ENCODE data around the gene TMED7.
A peak's percentile ranks its signal among the peaks of the same experiment; 100 is the strongest.

DNA sequence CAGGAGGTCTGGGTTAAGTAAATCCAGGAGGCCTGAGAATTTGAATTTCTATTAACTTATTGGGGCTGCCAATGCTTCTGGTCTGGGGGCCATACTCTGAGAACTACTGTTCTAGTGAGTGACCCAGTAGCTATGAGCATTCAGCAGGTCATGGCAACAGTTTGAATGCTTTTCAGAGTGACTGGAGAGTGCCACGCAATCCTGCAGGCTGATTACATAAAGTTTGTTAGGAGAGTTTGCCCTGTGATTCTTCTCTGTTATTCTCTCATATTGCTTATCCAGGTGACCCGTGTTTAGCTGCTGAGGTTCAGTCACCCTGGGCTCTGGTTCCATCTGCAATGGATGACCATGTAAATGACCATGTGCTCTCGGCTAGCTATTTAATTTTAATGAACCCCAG, 22.2 kb upstream of the TMED7 start:
- TF ChIP-seq, protein P1, sequence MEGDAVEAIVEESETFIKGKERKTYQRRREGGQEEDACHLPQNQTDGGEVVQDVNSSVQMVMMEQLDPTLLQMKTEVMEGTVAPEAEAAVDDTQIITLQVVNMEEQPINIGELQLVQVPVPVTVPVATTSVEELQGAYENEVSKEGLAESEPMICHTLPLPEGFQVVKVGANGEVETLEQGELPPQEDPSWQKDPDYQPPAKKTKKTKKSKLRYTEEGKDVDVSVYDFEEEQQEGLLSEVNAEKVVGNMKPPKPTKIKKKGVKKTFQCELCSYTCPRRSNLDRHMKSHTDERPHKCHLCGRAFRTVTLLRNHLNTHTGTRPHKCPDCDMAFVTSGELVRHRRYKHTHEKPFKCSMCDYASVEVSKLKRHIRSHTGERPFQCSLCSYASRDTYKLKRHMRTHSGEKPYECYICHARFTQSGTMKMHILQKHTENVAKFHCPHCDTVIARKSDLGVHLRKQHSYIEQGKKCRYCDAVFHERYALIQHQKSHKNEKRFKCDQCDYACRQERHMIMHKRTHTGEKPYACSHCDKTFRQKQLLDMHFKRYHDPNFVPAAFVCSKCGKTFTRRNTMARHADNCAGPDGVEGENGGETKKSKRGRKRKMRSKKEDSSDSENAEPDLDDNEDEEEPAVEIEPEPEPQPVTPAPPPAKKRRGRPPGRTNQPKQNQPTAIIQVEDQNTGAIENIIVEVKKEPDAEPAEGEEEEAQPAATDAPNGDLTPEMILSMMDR (IDR thresholded peaks at IDR 0.05; ENCODE audit: low read depth, low read length, missing input control): no peak
- TF ChIP-seq ATF3 (IDR thresholded peaks at IDR 0.05): no peak
- no peak for TF ChIP-seq GABPA (IDR thresholded peaks at IDR 0.05 in 1 of 2, conservative IDR thresholded peaks at IDR 0.05 in 1 of 2)
- TF ChIP-seq HNF4G (IDR thresholded peaks at IDR 0.05): no peak
- TF ChIP-seq JUND (IDR thresholded peaks at IDR 0.05): no peak
- peak; percentile 42 for TF ChIP-seq REST (IDR thresholded peaks at IDR 0.05)
- TF ChIP-seq YY1 (IDR thresholded peaks at IDR 0.05): peak; percentile 29
- TF ChIP-seq, protein P2, sequence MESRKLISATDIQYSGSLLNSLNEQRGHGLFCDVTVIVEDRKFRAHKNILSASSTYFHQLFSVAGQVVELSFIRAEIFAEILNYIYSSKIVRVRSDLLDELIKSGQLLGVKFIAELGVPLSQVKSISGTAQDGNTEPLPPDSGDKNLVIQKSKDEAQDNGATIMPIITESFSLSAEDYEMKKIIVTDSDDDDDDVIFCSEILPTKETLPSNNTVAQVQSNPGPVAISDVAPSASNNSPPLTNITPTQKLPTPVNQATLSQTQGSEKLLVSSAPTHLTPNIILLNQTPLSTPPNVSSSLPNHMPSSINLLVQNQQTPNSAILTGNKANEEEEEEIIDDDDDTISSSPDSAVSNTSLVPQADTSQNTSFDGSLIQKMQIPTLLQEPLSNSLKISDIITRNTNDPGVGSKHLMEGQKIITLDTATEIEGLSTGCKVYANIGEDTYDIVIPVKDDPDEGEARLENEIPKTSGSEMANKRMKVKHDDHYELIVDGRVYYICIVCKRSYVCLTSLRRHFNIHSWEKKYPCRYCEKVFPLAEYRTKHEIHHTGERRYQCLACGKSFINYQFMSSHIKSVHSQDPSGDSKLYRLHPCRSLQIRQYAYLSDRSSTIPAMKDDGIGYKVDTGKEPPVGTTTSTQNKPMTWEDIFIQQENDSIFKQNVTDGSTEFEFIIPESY (IDR thresholded peaks at IDR 0.05): peak; percentile 12
- TF ChIP-seq MAX (IDR thresholded peaks at IDR 0.05): peak; percentile 26
- TF ChIP-seq RXRA (IDR thresholded peaks at IDR 0.05): peak in 1 of 2 donors; percentile 80
- no peak for TF ChIP-seq EGR1 (IDR thresholded peaks at IDR 0.05; ENCODE audit: low read depth in 2 of 2)
